Activated CD8-positive, alpha-beta T cell treated with anti-CD3 and anti-CD28 coated beads for 36 hours (primary cell): ENCODE results near the gene SCNN1B. TPM values are rescaled to one million over a fixed set of nuclear protein-coding genes. Genes with fewer than 3 reads are reported as not detected.

ENCODE experiments used
- ATAC-seq: fragments of 200-7000 bp; cut with Tn5 transposase; one replicate; pipeline ENCODE4 v1.10.0; 2021; ENCODE audit warnings: mild to moderate bottlenecking, moderate library complexity
- CTCF ChIA-PET: fragments of 350-600 bp; sonication (Branson Sonifier 250); formaldehyde crosslinking; loops from one replicate; lab custom pipeline; 2021; ENCODE audit warnings: antibody characterized with exemption; lab: Charles Lee
- POLR2A ChIA-PET: fragments of 350-600 bp; sonication (Branson Sonifier 250); formaldehyde crosslinking; loops from one replicate; lab custom pipeline; 2021; ENCODE audit warnings: antibody characterized with exemption; lab: Charles Lee
- DNase-seq: peaks from one replicate; pipeline ENCODE4 v3.0.0-alpha.2; 2020
- H3K27ac Mint-ChIP-seq: one replicate; pipeline ENCODE4 v1.8.0; 2021; ENCODE audit warnings: mild to moderate bottlenecking, mixed read lengths
- H3K27me3 Mint-ChIP-seq: one replicate; pipeline ENCODE4 v1.8.0; 2021; ENCODE audit warnings: mixed read lengths
- H3K36me3 Mint-ChIP-seq: one replicate; pipeline ENCODE4 v1.8.0; 2021; ENCODE audit warnings: low read depth, mixed read lengths
- H3K4me1 Mint-ChIP-seq: one replicate; pipeline ENCODE4 v1.8.0; 2021; ENCODE audit warnings: low read depth, mixed read lengths
- H3K4me3 Mint-ChIP-seq: one replicate; pipeline ENCODE4 v1.8.0; 2021; ENCODE audit warnings: mild to moderate bottlenecking, moderate library complexity, mixed read lengths
- H3K9me3 Mint-ChIP-seq: one replicate; pipeline ENCODE4 v1.8.0; 2021; ENCODE audit warnings: mixed read lengths
- CTCF ChIP-seq: fragments of 200-600 bp; IDR thresholded peaks from one replicate; pipeline ENCODE4 v1.8.0; 2022; ENCODE audit warnings: antibody characterized with exemption, mild to moderate bottlenecking
- intact Hi-C: fragments of 100-400 bp; cut with micrococcal nuclease; formaldehyde crosslinking; loops from one replicate; pipeline ENCODE4 v1.10.0; 2022
- total RNA-seq, 2 experiments: library from RNA; stranded (reverse); gene quantifications; one replicate each; pipeline ENCODE4 v1.2.3, GENCODE V29; 2021

SCNN1B gene
- total RNA-seq, 2 experiments from 2014 or later: not detected

- intact Hi-C loops: no loop called here
- POLR2A ChIA-PET: no interaction called here
- no peaks in the 10 kb centered on the region for H3K27me3 Mint-ChIP-seq
- no peak for ATAC-seq
- no peaks in the 10 kb centered on the region for H3K4me1 Mint-ChIP-seq
- no peak for TF ChIP-seq CTCF
- H3K36me3 Mint-ChIP-seq: peaks cover 17% of the 10 kb centered on the region
- no peak overlapping the region for H3K27ac Mint-ChIP-seq
- H3K9me3 Mint-ChIP-seq: no peaks in the 10 kb centered on the region
- CTCF ChIA-PET: interaction anchor here (1.4 kb wide), 1 partner anchor 28 kb away, joined by 3 read pairs; no protein-coding TSS in a partner anchor
- no peak overlapping the region for H3K4me3 Mint-ChIP-seq
- DNase-seq: no peak
These were observed 105.5 kb downstream of the SCNN1B start for GRCh38 chr16:23407436-23408127.

- CTCF ChIA-PET: no interaction called here
- no peak overlapping the region for H3K27ac Mint-ChIP-seq
- intact Hi-C loops: no loop called here
- POLR2A ChIA-PET: no interaction called here
- H3K4me3 Mint-ChIP-seq: no peak overlapping the region
- no peaks in the 10 kb centered on the region for H3K9me3 Mint-ChIP-seq
- H3K4me1 Mint-ChIP-seq: no peaks in the 10 kb centered on the region
- H3K27me3 Mint-ChIP-seq: no peaks in the 10 kb centered on the region
- peaks cover 12% of the 10 kb centered on the region for H3K36me3 Mint-ChIP-seq
- TF ChIP-seq CTCF: no peak
- no peak for ATAC-seq
- DNase-seq: no peak
These were observed 106.2 kb downstream of the SCNN1B start for GRCh38 chr16:23408242-23408822.

- Mint-ChIP-seq H3K27me3 (no peaks in the 10 kb centered on the region), H3K9me3 (no peaks in the 10 kb centered on the region), H3K4me3 (no peak overlapping the region), H3K4me1 (no peaks in the 10 kb centered on the region), H3K36me3 (peaks cover 13% of the 10 kb centered on the region), H3K27ac (no peak overlapping the region)
- ChIA-PET POLR2A (no interaction called here), CTCF (no interaction called here)
- ATAC-seq: no peak
- DNase-seq: no peak
- intact Hi-C loops: no loop called here
- TF ChIP-seq CTCF: no peak
These were observed 106.8 kb downstream of the SCNN1B start for GRCh38 chr16:23408823-23409298.

GRCh38 chr16:23409522-23409921, 107.4 kb downstream of the SCNN1B start:
- Mint-ChIP-seq H3K36me3 (peaks cover 13% of the 10 kb centered on the region), H3K4me3 (no peak overlapping the region), H3K4me1 (no peaks in the 10 kb centered on the region), H3K9me3 (no peaks in the 10 kb centered on the region), H3K27ac (no peak overlapping the region), H3K27me3 (no peaks in the 10 kb centered on the region)
- POLR2A ChIA-PET: no interaction called here
- TF ChIP-seq CTCF: no peak
- intact Hi-C loops: no loop called here
- CTCF ChIA-PET: no interaction called here
- ATAC-seq: no peak
- no peak for DNase-seq

- POLR2A ChIA-PET: no interaction called here
- ATAC-seq (no peak), DNase-seq (no peak)
- Mint-ChIP-seq H3K9me3 (no peaks in the 10 kb centered on the region), H3K4me1 (no peaks in the 10 kb centered on the region), H3K36me3 (peaks cover 11% of the 10 kb centered on the region), H3K27ac (no peak overlapping the region), H3K27me3 (no peaks in the 10 kb centered on the region), H3K4me3 (no peak overlapping the region)
- intact Hi-C loops: no loop called here
- CTCF ChIA-PET: interaction anchor here (0.9 kb wide), 1 partner anchor 24 kb away, joined by 3 read pairs; no protein-coding TSS in a partner anchor
- TF ChIP-seq CTCF: no peak
These were observed 108.1 kb downstream of the SCNN1B start for GRCh38 chr16:23410176-23410575.
